ENCODE results near the gene NFIA.
A peak's percentile ranks its signal among the peaks of the same experiment; 100 is the strongest.
"Not testable (repeated sequence)": the region's sequence is repeated elsewhere in the genome, so short reads cannot be mapped to it uniquely, and the experiment has no call there.

Gene NFIA

DNA sequence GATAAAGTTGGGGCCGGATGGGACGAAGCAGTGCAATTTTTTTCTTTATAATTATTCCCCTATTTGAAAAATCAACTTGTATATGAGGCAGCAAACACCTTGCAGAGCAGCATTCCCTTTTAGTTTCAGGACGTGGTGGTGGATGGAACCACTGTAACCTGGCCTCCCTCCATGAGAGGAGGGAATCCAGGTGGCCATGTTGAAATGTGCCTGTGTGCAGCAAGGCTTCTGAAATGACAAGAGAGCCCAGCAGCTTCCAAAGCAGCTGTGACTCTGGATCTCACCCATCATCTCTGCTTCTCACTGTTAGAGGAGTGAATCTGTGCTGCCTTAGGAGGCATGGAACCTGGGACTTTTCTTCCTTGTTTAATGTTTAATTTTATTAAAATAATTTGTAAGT lies 42.3 kb downstream of the NFIA start:
- TF ChIP-seq, protein P1, sequence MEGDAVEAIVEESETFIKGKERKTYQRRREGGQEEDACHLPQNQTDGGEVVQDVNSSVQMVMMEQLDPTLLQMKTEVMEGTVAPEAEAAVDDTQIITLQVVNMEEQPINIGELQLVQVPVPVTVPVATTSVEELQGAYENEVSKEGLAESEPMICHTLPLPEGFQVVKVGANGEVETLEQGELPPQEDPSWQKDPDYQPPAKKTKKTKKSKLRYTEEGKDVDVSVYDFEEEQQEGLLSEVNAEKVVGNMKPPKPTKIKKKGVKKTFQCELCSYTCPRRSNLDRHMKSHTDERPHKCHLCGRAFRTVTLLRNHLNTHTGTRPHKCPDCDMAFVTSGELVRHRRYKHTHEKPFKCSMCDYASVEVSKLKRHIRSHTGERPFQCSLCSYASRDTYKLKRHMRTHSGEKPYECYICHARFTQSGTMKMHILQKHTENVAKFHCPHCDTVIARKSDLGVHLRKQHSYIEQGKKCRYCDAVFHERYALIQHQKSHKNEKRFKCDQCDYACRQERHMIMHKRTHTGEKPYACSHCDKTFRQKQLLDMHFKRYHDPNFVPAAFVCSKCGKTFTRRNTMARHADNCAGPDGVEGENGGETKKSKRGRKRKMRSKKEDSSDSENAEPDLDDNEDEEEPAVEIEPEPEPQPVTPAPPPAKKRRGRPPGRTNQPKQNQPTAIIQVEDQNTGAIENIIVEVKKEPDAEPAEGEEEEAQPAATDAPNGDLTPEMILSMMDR (IDR thresholded peaks at IDR 0.05; ENCODE audit: unreplicated experiment in 3 of 3) = no peak
- Mint-ChIP-seq H3K27ac (peak overlapping the region in 2 of 3 experiments; percentile 46 to 56), H3K4me1 (peaks cover 58% of the 10 kb centered on the region), H3K4me3 (no peak overlapping the region), H3K9me3 (no peaks in the 10 kb centered on the region), H3K36me3 (ENCODE audit: low read depth) (peaks cover 4% of the 10 kb centered on the region), H3K27me3 (ENCODE audit: low read depth) (no peaks in the 10 kb centered on the region)

DNA sequence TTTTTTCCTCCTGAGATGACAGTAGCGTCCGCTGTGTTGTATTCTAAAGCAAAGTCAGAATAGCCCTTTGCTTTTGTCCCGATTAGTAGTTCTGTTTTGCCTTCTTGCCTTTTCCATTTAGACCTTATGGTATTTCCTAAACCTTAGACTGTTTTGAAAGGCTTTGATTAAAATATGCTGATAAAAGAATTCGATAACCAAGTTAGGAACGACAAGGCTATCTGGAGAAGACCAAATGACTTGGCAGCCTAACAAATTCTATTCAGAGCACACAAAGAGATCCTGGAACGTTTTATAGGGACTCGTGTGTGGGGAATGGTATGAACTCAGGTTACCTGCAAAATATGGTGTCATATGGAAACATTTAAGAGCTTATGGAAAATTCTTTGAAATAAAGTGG lies 42.9 kb downstream of the NFIA start:
- H3K27ac Mint-ChIP-seq = peak overlapping the region; percentile 46 to 57 (median 56)
- H3K9me3 Mint-ChIP-seq = no peaks in the 10 kb centered on the region
- no peak overlapping the region for H3K4me3 Mint-ChIP-seq
- peaks cover 4% of the 10 kb centered on the region for H3K36me3 Mint-ChIP-seq (ENCODE audit: low read depth)
- no peaks in the 10 kb centered on the region for H3K27me3 Mint-ChIP-seq (ENCODE audit: low read depth)
- TF ChIP-seq, protein P1 (IDR thresholded peaks at IDR 0.05; ENCODE audit: unreplicated experiment in 3 of 3) = no peak
- peaks cover 58% of the 10 kb centered on the region for H3K4me1 Mint-ChIP-seq

DNA sequence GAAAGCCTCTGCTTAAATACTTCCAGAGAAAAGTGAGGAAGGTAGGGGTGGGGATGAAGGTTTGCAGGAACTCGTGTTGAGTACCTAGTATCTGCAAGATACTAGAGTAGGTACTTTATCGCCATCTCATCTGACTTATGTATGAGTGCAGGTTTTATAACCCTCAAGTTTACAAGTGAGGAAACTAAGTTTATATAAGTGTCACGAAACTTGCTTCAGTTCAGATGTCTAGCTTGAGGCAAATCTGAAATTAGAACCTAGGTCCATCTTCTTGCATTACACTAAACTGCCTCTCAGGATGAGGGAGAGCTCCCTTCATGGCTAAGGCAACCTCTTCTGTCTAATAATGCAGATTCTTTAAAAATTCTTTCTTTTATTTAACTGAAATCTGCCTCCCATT lies 43.5 kb downstream of the NFIA start:
- Mint-ChIP-seq H3K4me1 (peaks cover 58% of the 10 kb centered on the region), H3K4me3 (no peak overlapping the region), H3K9me3 (no peaks in the 10 kb centered on the region), H3K36me3 (ENCODE audit: low read depth) (peaks cover 4% of the 10 kb centered on the region), H3K27ac (peak overlapping the region in 2 of 3 experiments; percentile 46 to 56), H3K27me3 (ENCODE audit: low read depth) (no peaks in the 10 kb centered on the region)
- TF ChIP-seq, protein P1 (IDR thresholded peaks at IDR 0.05; ENCODE audit: unreplicated experiment in 3 of 3) = no peak

DNA sequence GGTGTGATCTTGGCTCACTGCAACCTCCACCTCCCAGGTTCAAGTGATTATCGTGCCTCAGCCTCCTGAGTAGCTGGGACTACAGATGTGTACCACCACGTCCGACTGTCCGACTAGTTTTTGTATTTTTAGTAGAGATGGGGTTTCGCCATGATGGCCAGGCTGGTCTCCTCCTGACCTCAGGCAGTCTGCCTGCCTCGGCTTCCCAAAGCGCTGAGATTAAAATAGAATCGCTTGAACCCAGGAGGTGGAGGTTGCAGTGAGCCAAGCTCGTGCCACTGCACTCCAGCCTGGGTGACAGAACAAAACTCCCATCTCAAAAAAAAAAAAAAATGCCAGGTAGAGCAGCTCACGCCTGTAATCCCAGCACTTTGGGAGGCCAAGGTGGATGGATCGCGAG lies 44.5 kb downstream of the NFIA start:
- H3K4me1 Mint-ChIP-seq = peaks cover 58% of the 10 kb centered on the region
- not testable (repeated sequence) for H3K27ac Mint-ChIP-seq; H3K4me3 Mint-ChIP-seq; H3K9me3 Mint-ChIP-seq; H3K27me3 Mint-ChIP-seq (ENCODE audit: low read depth); H3K36me3 Mint-ChIP-seq (ENCODE audit: low read depth)

DNA sequence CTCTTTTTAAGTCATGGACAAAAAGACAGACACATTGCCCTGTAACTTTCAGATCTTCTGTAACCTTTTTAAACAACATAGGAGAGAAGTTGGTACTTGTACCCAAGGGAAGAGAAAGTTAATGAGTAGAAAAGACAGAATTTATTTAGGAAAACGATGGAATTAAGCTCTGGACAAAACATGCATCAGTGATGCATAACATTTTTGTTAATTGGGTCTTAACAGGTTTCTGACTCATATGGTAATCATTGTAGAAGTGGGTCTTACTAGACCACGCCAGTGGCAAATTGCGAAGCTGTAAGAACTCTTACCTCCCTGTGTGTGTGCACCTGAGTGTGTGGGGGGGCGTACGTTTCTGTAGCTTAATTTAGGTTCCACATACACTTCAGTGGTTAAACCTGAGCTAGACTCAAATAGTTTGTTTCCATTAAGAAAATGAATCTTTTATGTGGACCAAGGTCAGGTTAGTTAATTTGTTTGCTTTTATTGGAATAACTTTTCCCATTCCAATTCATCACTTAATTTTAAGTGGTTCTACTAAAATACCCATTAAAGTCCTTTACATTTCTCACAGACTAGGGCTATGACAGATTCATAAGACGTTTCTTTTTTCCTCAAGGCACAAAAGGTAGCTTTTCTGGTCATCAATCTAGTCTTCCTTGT lies 48.1 kb downstream of the NFIA start:
- TF ChIP-seq, protein P1 (IDR thresholded peaks at IDR 0.05; ENCODE audit: unreplicated experiment in 3 of 3) = no peak
- H3K4me3 Mint-ChIP-seq = peak overlapping the region in 2 of 3 experiments; percentile 16 to 35
- peaks cover 55% of the 10 kb centered on the region for H3K4me1 Mint-ChIP-seq
- H3K36me3 Mint-ChIP-seq (ENCODE audit: low read depth) = peaks cover 4% of the 10 kb centered on the region
- H3K27me3 Mint-ChIP-seq (ENCODE audit: low read depth) = no peaks in the 10 kb centered on the region
- no peaks in the 10 kb centered on the region for H3K9me3 Mint-ChIP-seq
- peak overlapping the region in 2 of 3 experiments; percentile 52 to 90 for H3K27ac Mint-ChIP-seq

DNA sequence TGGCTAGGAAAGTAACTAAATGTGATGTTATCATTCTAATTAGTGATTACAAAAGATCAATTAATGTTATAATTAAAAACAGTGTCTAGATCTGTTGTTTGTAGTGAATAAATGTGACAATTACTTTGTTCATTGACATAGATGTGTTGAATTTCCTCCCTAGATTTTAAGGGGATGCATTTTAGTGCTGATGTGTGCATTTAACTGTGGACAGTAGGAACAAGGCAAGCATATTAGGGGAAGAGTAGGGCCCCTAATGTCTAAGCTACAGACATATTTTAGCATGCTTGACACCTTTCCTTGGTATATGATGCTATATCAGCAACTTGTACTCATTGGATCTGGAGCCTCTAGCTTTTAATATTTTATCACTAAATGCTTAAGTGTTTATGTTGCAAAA lies 48.9 kb downstream of the NFIA start:
- H3K4me3 Mint-ChIP-seq = peak overlapping the region in 1 of 3 experiments; percentile 19
- TF ChIP-seq, protein P1 (IDR thresholded peaks at IDR 0.05; ENCODE audit: unreplicated experiment in 3 of 3) = no peak
- H3K4me1 Mint-ChIP-seq = peaks cover 57% of the 10 kb centered on the region
- no peaks in the 10 kb centered on the region for H3K9me3 Mint-ChIP-seq
- peak overlapping the region; percentile 67 to 90 (median 73) for H3K27ac Mint-ChIP-seq
- H3K27me3 Mint-ChIP-seq (ENCODE audit: low read depth) = no peaks in the 10 kb centered on the region
- H3K36me3 Mint-ChIP-seq (ENCODE audit: low read depth) = peaks cover 4% of the 10 kb centered on the region

Data from nephron (organoid).